ENCODE measurements around the gene DLG5. TPM values are rescaled to one million over a fixed set of nuclear protein-coding genes. Genes with fewer than 3 reads are reported as not detected.

The DLG5 gene
- total RNA-seq, 1 donor from 2014 or later = 22.2 TPM

- H3F3A ChIP-seq (ENCODE audit: low read depth) = no peaks in the 10 kb centered on the region
- peaks cover 3% of the 10 kb centered on the region for H4K20me1 ChIP-seq (ENCODE audit: low read depth)
- Mint-ChIP-seq H3K4me1 (peaks cover 3% of the 10 kb centered on the region), H3K4me3 (no peak overlapping the region), H3K36me3 (peaks cover 35% of the 10 kb centered on the region), H3K27ac (no peak overlapping the region), H3K27me3 (ENCODE audit: insufficient read depth, low read depth) (peaks cover 2% of the 10 kb centered on the region), H3K9me3 (no peaks in the 10 kb centered on the region)
- no peak overlapping the region for H3K27ac ChIP-seq
- no peaks in the 10 kb centered on the region for H3K4me1 ChIP-seq
- H3K36me3 ChIP-seq = peaks cover 3% of the 10 kb centered on the region
- H3K79me2 ChIP-seq (ENCODE audit: low read depth) = no peaks in the 10 kb centered on the region
- TF ChIP-seq EZH2phosphoT487 (IDR thresholded peaks at IDR 0.05) (no peak), EZH2 (IDR thresholded peaks at IDR 0.05) (no peak), CTCF (IDR thresholded peaks at IDR 0.05) (no peak)
- H3K9me3 ChIP-seq (ENCODE audit: low read depth) = no peaks in the 10 kb centered on the region
- no peak overlapping the region for H3K9ac ChIP-seq
- H3K27me3 ChIP-seq = no peaks in the 10 kb centered on the region
- no peak overlapping the region for H3K4me3 ChIP-seq
- H2AFZ ChIP-seq (replicated peaks) = no peak overlapping the region
- H3K4me2 ChIP-seq = no peak overlapping the region
- DNase-seq (ENCODE audit: low spot score) = no peak
These were observed 105.0 kb downstream of the DLG5 start for GRCh38 chr10:77821551-77821950.

DNA sequence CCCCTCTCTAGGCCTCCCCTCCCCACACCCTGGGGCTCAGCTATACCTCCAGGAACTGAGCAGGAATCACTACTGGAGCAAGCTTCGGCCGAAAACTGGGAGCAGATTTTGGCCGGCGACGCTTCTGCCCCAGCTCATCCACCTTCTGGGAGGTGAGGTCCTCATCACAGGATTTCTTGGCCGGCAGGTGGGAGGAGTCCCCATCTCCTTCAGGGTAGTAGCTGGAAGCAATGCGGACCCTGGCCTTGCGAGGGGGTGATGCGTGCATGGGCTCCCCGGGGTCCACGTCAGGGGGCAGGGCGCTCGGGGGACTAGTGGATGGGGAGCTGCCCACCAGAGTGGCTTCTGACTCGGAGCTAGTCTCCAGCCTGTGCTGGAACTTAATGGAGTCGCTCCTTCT lies 105.5 kb downstream of the DLG5 start:
- Mint-ChIP-seq H3K4me1 (peaks cover 2% of the 10 kb centered on the region), H3K27ac (no peak overlapping the region), H3K9me3 (no peaks in the 10 kb centered on the region), H3K36me3 (peaks cover 32% of the 10 kb centered on the region), H3K4me3 (no peak overlapping the region), H3K27me3 (ENCODE audit: insufficient read depth, low read depth) (no peaks in the 10 kb centered on the region)
- TF ChIP-seq EZH2 (IDR thresholded peaks at IDR 0.05) (no peak), CTCF (IDR thresholded peaks at IDR 0.05) (no peak)
- Histone ChIP-seq H3F3A (ENCODE audit: low read depth) (no peaks in the 10 kb centered on the region), H3K9ac (no peak overlapping the region), H3K27me3 (no peaks in the 10 kb centered on the region), H3K4me1 (no peaks in the 10 kb centered on the region), H3K36me3 (peaks cover 3% of the 10 kb centered on the region), H3K4me3 (no peak overlapping the region), H3K27ac (no peak overlapping the region), H2AFZ (replicated peaks) (no peak overlapping the region), H3K4me2 (no peak overlapping the region), H4K20me1 (ENCODE audit: low read depth) (peaks cover 3% of the 10 kb centered on the region), H3K79me2 (ENCODE audit: low read depth) (no peaks in the 10 kb centered on the region), H3K9me3 (ENCODE audit: low read depth) (no peaks in the 10 kb centered on the region)
- no peak for DNase-seq (ENCODE audit: low spot score)

- peak overlapping the region; percentile 74 for H3K27ac Mint-ChIP-seq
- no peaks in the 10 kb centered on the region for H3K4me1 Mint-ChIP-seq
- H3K36me3 Mint-ChIP-seq = peaks cover 34% of the 10 kb centered on the region
These were observed 106.2 kb downstream of the DLG5 start for GRCh38 chr10:77820349-77820748.

More at GRCh38 chr10:77820349-77820748, 106.2 kb downstream of the DLG5 start:
- no peak for DNase-seq (ENCODE audit: low spot score)
- peaks cover 3% of the 10 kb centered on the region for H3K36me3 ChIP-seq
- TF ChIP-seq CTCF (IDR thresholded peaks at IDR 0.05) = no peak
- no peak for TF ChIP-seq EZH2 (IDR thresholded peaks at IDR 0.05)
- TF ChIP-seq EZH2phosphoT487 (IDR thresholded peaks at IDR 0.05) = no peak
- H4K20me1 ChIP-seq (ENCODE audit: low read depth) = peaks cover 3% of the 10 kb centered on the region
- no peaks in the 10 kb centered on the region for H3K79me2 ChIP-seq (ENCODE audit: low read depth)
- H3F3A ChIP-seq (ENCODE audit: low read depth) = no peaks in the 10 kb centered on the region
- H3K27ac ChIP-seq = no peak overlapping the region
- no peak overlapping the region for H3K9ac ChIP-seq
- H2AFZ ChIP-seq (replicated peaks) = no peak overlapping the region
- no peak overlapping the region for H3K4me3 ChIP-seq
- no peaks in the 10 kb centered on the region for H3K27me3 ChIP-seq
- H3K4me1 ChIP-seq = no peaks in the 10 kb centered on the region
- Mint-ChIP-seq H3K9me3 (no peaks in the 10 kb centered on the region), H3K4me3 (no peak overlapping the region), H3K27me3 (ENCODE audit: insufficient read depth, low read depth) (no peaks in the 10 kb centered on the region)
- H3K9me3 ChIP-seq (ENCODE audit: low read depth) = no peaks in the 10 kb centered on the region
- no peak overlapping the region for H3K4me2 ChIP-seq
